Measurements from ENCODE around the gene EPM2A. TPM values are rescaled to one million over a fixed set of nuclear protein-coding genes. Genes with fewer than 3 reads are reported as not detected.

Gene EPM2A
- total RNA-seq, 4 donors from 2014 or later, result 6.5 to 12.9 (median 10.4) TPM

DNA sequence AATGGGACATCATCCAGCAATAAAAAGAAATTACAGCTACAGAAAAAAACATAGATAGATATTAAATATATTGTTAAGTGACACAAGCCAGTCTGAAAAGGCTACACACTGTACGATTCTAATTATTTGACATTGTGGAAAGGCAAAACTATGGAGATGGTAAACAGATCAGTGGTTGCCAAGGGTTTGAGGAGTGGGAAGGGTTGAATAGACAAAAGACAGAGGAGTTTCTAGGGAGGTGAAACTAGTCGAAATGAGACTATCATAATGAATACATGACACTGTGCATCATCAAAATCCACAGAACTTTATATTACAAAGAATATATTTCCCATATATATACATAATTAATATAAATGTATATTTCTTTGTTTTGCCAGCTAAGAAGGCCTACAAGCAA is 9.8 kb downstream of the EPM2A start:
- Histone ChIP-seq H3K4me3 (no peak overlapping the region), H3K27ac (no peak overlapping the region), H3K4me1 (no peaks in the 10 kb centered on the region), H3K36me3 (peaks cover 2% of the 10 kb centered on the region), H3K9me3 (no peaks in the 10 kb centered on the region), H3K27me3 (no peaks in the 10 kb centered on the region)
- no peak for TF ChIP-seq EP300 (IDR thresholded peaks at IDR 0.05)
- TF ChIP-seq, protein P1, sequence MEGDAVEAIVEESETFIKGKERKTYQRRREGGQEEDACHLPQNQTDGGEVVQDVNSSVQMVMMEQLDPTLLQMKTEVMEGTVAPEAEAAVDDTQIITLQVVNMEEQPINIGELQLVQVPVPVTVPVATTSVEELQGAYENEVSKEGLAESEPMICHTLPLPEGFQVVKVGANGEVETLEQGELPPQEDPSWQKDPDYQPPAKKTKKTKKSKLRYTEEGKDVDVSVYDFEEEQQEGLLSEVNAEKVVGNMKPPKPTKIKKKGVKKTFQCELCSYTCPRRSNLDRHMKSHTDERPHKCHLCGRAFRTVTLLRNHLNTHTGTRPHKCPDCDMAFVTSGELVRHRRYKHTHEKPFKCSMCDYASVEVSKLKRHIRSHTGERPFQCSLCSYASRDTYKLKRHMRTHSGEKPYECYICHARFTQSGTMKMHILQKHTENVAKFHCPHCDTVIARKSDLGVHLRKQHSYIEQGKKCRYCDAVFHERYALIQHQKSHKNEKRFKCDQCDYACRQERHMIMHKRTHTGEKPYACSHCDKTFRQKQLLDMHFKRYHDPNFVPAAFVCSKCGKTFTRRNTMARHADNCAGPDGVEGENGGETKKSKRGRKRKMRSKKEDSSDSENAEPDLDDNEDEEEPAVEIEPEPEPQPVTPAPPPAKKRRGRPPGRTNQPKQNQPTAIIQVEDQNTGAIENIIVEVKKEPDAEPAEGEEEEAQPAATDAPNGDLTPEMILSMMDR (IDR thresholded peaks at IDR 0.05), result no peak
- no peak for TF ChIP-seq POLR2A (IDR thresholded peaks at IDR 0.05)
- no peak for TF ChIP-seq POLR2AphosphoS5 (IDR thresholded peaks at IDR 0.05)
- no peak for DNase-seq (ENCODE audit: low spot score in 2 of 2)
- WGBS, result 90% methylated on average over 2 of the region's 2 CpGs

DNA sequence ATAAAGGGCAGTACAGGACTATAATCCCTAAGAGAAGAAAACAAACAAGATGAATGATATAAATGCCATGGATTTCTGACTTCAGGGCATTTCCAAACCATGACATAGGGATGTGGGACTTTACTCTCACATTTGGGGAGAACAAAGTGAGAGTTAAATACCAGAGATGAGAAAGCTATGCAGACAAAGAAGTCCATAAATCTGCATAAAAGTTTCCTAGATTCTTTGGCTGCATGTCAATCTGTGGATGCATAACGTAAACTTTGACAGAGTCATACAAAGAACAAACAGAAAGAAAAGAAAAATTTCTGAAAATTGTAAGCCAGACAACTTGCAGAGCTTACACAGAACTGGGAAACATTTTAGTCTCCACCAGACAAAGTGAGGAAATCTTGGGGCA is 11.7 kb downstream of the EPM2A start:
- 44% methylated on average over 1 of the region's 1 CpG for WGBS
- DNase-seq (ENCODE audit: low spot score in 2 of 2), result no peak
- no peaks in the 10 kb centered on the region for H3K9me3 ChIP-seq

DNA sequence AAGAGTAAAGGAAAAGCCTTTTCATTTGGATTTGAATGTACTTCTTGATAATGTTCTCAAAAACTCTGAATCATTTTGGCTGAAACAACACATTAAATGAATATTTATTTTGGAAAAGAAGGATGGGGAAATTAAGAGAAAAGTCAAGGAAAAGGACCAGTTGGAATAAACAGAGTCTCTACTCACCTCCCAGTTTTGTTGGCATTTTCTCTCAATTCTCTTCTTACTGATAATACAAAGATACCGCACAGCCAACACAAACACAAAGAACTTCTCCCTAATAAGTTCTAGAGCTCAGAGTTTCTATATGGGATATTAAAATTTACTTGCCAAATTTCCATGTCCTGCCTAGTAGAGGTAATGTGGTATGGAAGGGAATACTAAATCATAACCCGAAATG is 13.1 kb downstream of the EPM2A start:
- WGBS, result 94% methylated on average over 2 of the region's 2 CpGs
- no peaks in the 10 kb centered on the region for H3K4me1 ChIP-seq
- H3K27me3 ChIP-seq, result no peaks in the 10 kb centered on the region
- H3K4me3 ChIP-seq, result no peak overlapping the region
- no peak for DNase-seq (ENCODE audit: low spot score in 2 of 2)
- no peaks in the 10 kb centered on the region for H3K9me3 ChIP-seq
- TF ChIP-seq EP300 (IDR thresholded peaks at IDR 0.05), result no peak
- TF ChIP-seq, protein P1 (IDR thresholded peaks at IDR 0.05), result no peak
- no peak for TF ChIP-seq POLR2AphosphoS5 (IDR thresholded peaks at IDR 0.05)
- no peak for TF ChIP-seq POLR2A (IDR thresholded peaks at IDR 0.05)
- no peak overlapping the region for H3K27ac ChIP-seq
- H3K36me3 ChIP-seq, result no peaks in the 10 kb centered on the region

More for the DNA sequence above, 11.7 kb downstream of the EPM2A start:
- Histone ChIP-seq H3K36me3 (no peaks in the 10 kb centered on the region), H3K27me3 (no peaks in the 10 kb centered on the region), H3K4me1 (no peaks in the 10 kb centered on the region), H3K4me3 (no peak overlapping the region), H3K27ac (no peak overlapping the region)
- TF ChIP-seq POLR2AphosphoS5 (IDR thresholded peaks at IDR 0.05) (no peak), POLR2A (IDR thresholded peaks at IDR 0.05) (no peak), EP300 (IDR thresholded peaks at IDR 0.05) (no peak)

DNA sequence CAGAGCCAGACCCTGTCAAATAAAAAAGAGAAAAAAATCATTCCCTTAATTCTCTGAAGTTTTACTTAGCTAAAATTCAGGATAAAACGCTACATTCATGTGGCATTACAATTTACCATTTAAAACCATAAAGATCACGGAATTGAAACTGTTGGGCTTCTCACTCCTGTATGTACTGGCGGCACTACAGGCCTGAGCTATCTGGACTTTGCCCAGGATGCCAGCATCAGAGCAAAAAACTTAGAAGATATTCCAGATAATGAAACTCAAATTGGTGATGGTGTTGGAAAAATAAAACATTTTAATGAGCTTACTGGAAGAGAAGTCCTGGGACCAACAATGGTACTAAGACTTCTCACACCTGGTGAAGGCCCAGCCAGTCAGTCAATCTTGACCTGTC is 14.2 kb downstream of the EPM2A start:
- TF ChIP-seq EP300 (IDR thresholded peaks at IDR 0.05), result no peak
- TF ChIP-seq POLR2AphosphoS5 (IDR thresholded peaks at IDR 0.05), result no peak
- TF ChIP-seq POLR2A (IDR thresholded peaks at IDR 0.05), result no peak
- TF ChIP-seq, protein P1 (IDR thresholded peaks at IDR 0.05), result no peak
- WGBS, result 97% methylated on average over 3 of the region's 3 CpGs
- H3K4me1 ChIP-seq, result no peaks in the 10 kb centered on the region
- no peak overlapping the region for H3K4me3 ChIP-seq
- DNase-seq (ENCODE audit: low spot score in 2 of 2), result no peak
- H3K9me3 ChIP-seq, result no peaks in the 10 kb centered on the region
- H3K27me3 ChIP-seq, result no peaks in the 10 kb centered on the region
- no peak overlapping the region for H3K27ac ChIP-seq
- H3K36me3 ChIP-seq, result no peaks in the 10 kb centered on the region

DNA sequence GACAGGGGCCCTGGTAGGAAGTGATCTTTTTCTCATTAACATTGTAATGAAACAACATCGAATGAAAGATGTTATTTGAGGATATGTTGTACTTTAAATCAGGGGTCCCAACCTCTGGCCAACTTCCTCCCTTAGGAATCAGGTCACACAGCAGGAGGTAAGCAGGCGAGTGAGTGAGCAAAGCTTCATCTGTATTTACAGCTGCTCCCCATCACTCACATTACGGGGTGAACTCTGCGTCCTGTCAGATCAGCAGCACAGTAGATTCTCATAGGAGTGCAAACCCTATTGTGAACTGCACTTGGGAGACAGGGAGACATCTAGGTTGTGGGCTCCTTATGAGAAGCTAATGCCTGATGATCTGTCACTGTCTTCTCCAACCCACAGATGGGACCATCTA is 19.9 kb downstream of the EPM2A start:
- TF ChIP-seq EP300 (IDR thresholded peaks at IDR 0.05) (no peak), POLR2A (IDR thresholded peaks at IDR 0.05) (no peak), POLR2AphosphoS5 (IDR thresholded peaks at IDR 0.05) (no peak)
- TF ChIP-seq, protein P1 (IDR thresholded peaks at IDR 0.05), result no peak
- no peak for DNase-seq (ENCODE audit: low spot score in 2 of 2)
- no peaks in the 10 kb centered on the region for H3K9me3 ChIP-seq
- H3K27ac ChIP-seq, result no peak overlapping the region
- WGBS, result 91% methylated on average over 4 of the region's 4 CpGs
- no peak overlapping the region for H3K4me3 ChIP-seq
- H3K4me1 ChIP-seq, result no peaks in the 10 kb centered on the region
- no peaks in the 10 kb centered on the region for H3K27me3 ChIP-seq
- H3K36me3 ChIP-seq, result no peaks in the 10 kb centered on the region

DNA sequence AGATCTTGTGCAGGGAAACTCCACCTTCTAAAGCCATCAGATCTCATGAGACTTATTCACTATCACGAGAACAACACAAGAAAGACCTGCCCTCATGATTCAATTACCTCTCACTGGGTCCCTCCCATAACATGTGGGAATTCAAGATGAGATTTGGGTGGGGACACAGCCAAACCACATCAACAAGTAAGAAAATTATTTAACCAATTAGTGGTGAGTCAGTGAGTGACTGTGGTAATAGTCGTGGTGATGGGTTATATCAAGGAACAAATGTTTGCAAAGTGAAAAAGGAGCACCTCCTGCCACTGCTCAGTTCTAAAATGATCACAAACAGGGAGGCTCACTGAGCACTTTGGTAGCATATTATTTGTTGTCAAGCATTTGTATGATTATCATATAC is 20.6 kb downstream of the EPM2A start:
- Histone ChIP-seq H3K27me3 (no peaks in the 10 kb centered on the region), H3K4me3 (no peak overlapping the region), H3K27ac (no peak overlapping the region), H3K36me3 (no peaks in the 10 kb centered on the region), H3K9me3 (no peaks in the 10 kb centered on the region), H3K4me1 (no peaks in the 10 kb centered on the region)
- TF ChIP-seq, protein P1 (IDR thresholded peaks at IDR 0.05), result no peak
- TF ChIP-seq POLR2AphosphoS5 (IDR thresholded peaks at IDR 0.05) (no peak), EP300 (IDR thresholded peaks at IDR 0.05) (no peak), POLR2A (IDR thresholded peaks at IDR 0.05) (no peak)
- no peak for DNase-seq (ENCODE audit: low spot score in 2 of 2)
- 85% methylated on average over 2 of the region's 2 CpGs for WGBS
